Neutrophil (primary cell): ENCODE data around the gene PAFAH2.

Source experiments
- H3K27ac ChIP-seq: fragments of 200-600 bp; sonication (generic); 2 replicates; pipeline ENCODE4 v1.5.1; 2016; ENCODE audit warnings: mild to moderate bottlenecking, moderate library complexity
- H3K27me3 ChIP-seq: fragments of 200-600 bp; sonication (generic); 2 replicates; pipeline ENCODE4 v1.6.0; 2016; ENCODE audit warnings: mild to moderate bottlenecking
- H3K36me3 ChIP-seq: fragments of 200-600 bp; sonication (generic); 2 replicates; pipeline ENCODE4 v1.5.1; 2017
- H3K4me1 ChIP-seq, 2 experiments: fragments of 200-600 bp in 1 of 2; sonication (generic) in 1 of 2; 1 replicate in 1 of 2; 2 replicates in 1 of 2; pipeline versions ENCODE4 v1.5.1 to v1.6.1; 2013 to 2016; ENCODE audit warnings: low read depth in 1 of 2, low read length in 1 of 2, mild to moderate bottlenecking in 1 of 2, moderate library complexity in 1 of 2; ENCODE audit not compliant: control insufficient read depth in 1 of 2, insufficient read depth in 1 of 2
- H3K4me3 ChIP-seq, 2 experiments: fragments of 200-600 bp in 1 of 2; sonication (generic) in 1 of 2; 1 replicate in 1 of 2; 2 replicates in 1 of 2; pipeline ENCODE4 v1.5.1; 2013 to 2016; ENCODE audit warnings: low read depth in 1 of 2, low read length in 1 of 2, mild to moderate bottlenecking in 1 of 2, moderate library complexity in 1 of 2
- H3K9me3 ChIP-seq: fragments of 200-600 bp; sonication (generic); 2 replicates; pipeline ENCODE4 v1.5.1; 2016
- CTCF ChIP-seq: fragments of 200-600 bp; sonication (generic); IDR thresholded peaks from 2 replicates; pipeline ENCODE4 v1.5.1; 2016; ENCODE audit warnings: antibody characterized with exemption

The PAFAH2 gene

GRCh38 chr1:26025060-26025459, 27.2 kb upstream of the PAFAH2 start:
- no peaks in the 10 kb centered on the region for H3K9me3 ChIP-seq
- H3K4me3 ChIP-seq, result no peak overlapping the region
- no peak for TF ChIP-seq CTCF
- H3K4me1 ChIP-seq, result no peaks in the 10 kb centered on the region
- H3K27me3 ChIP-seq, result peaks cover 3% of the 10 kb centered on the region
- H3K27ac ChIP-seq, result no peak overlapping the region
- H3K36me3 ChIP-seq, result no peaks in the 10 kb centered on the region

- Histone ChIP-seq H3K27me3 (peaks cover 3% of the 10 kb centered on the region), H3K27ac (no peak overlapping the region), H3K4me3 (no peak overlapping the region), H3K9me3 (no peaks in the 10 kb centered on the region), H3K4me1 (no peaks in the 10 kb centered on the region), H3K36me3 (no peaks in the 10 kb centered on the region)
- no peak for TF ChIP-seq CTCF
Observed at GRCh38 chr1:26023826-26024225, 26.0 kb upstream of the PAFAH2 start.

GRCh38 chr1:26023009-26023408, 25.1 kb upstream of the PAFAH2 start:
- Histone ChIP-seq H3K27ac (no peak overlapping the region), H3K27me3 (peaks cover 3% of the 10 kb centered on the region), H3K4me1 (no peaks in the 10 kb centered on the region), H3K36me3 (no peaks in the 10 kb centered on the region), H3K9me3 (no peaks in the 10 kb centered on the region), H3K4me3 (no peak overlapping the region)
- no peak for TF ChIP-seq CTCF

- H3K4me3 ChIP-seq, result no peak overlapping the region
- no peaks in the 10 kb centered on the region for H3K36me3 ChIP-seq
- peaks cover 3% of the 10 kb centered on the region for H3K27me3 ChIP-seq
- no peak overlapping the region for H3K27ac ChIP-seq
- no peaks in the 10 kb centered on the region for H3K9me3 ChIP-seq
- TF ChIP-seq CTCF, result no peak
- peaks cover under 1% of the 10 kb centered on the region in 2 experiments for H3K4me1 ChIP-seq
Observed at GRCh38 chr1:26022404-26022779, 24.5 kb upstream of the PAFAH2 start.

- H3K4me1 ChIP-seq, result peaks cover 6 to 7% of the 10 kb centered on the region in 2 experiments
- H3K27ac ChIP-seq, result no peak within 1 kb of the TSS
- TF ChIP-seq CTCF, result no peak
- peaks cover 3% of the 10 kb centered on the region for H3K27me3 ChIP-seq
- no peaks in the 10 kb centered on the region for H3K9me3 ChIP-seq
- H3K36me3 ChIP-seq, result no peaks in the 10 kb centered on the region
- no peak within 1 kb of the TSS for H3K4me3 ChIP-seq
Observed at GRCh38 chr1:26021647-26022403, 24.0 kb upstream of the PAFAH2 start, which contains the start of gene EXTL1. EXTL1 (plus strand) TSS chr1:26021775; CDS start chr1:26022647, 872 bp downstream.
